Aorta (tissue), 5 donors: Measurements from ENCODE around the gene GRM5. TPM values are rescaled to one million over a fixed set of nuclear protein-coding genes. Genes with fewer than 3 reads are reported as not detected.

Experiments
- ATAC-seq: fragments of 200-7000 bp; cut with Tn5 transposase; one replicate; pipeline ENCODE4 v1.9.1; 2022; ENCODE audit warnings: moderate library complexity; ENCODE audit not compliant: low FRiP score
- DNase-seq, 2 donors: peaks; one replicate each; pipeline ENCODE4 v3.0.0-alpha.2; 2020
- H3K27ac ChIP-seq, 2 donors: one replicate each; pipeline ENCODE4 v1.5.1; 2013; ENCODE audit warnings: low read length in 2 of 2, mild to moderate bottlenecking in 2 of 2, moderate library complexity in 2 of 2, control low read depth in 1 of 2, inconsistent platforms in 1 of 2, low read depth in 1 of 2
- H3K27me3 ChIP-seq, 2 donors: one replicate each; pipeline ENCODE4 v1.6.1; 2013; ENCODE audit warnings: control low read depth in 1 of 2, low read length in 1 of 2, mild to moderate bottlenecking in 1 of 2, moderate library complexity in 1 of 2; ENCODE audit not compliant: insufficient read depth in 2 of 2, control insufficient read depth in 1 of 2
- H3K36me3 ChIP-seq, 2 donors: one replicate each; pipeline ENCODE4 v1.6.1; 2013; ENCODE audit warnings: control low read depth in 1 of 2, low read length in 1 of 2, mild to moderate bottlenecking in 1 of 2; ENCODE audit not compliant: insufficient read depth in 2 of 2, control insufficient read depth in 1 of 2
- H3K4me1 ChIP-seq, 2 donors: one replicate each; pipeline ENCODE4 v1.6.1; 2013; ENCODE audit warnings: low read length in 2 of 2, control low read depth in 1 of 2, mild to moderate bottlenecking in 1 of 2, moderate library complexity in 1 of 2; ENCODE audit not compliant: insufficient read depth in 2 of 2, control insufficient read depth in 1 of 2
- H3K4me3 ChIP-seq, 2 donors: one replicate each; pipeline ENCODE4 v1.5.1; 2013; ENCODE audit warnings: low read length in 2 of 2, control low read depth in 1 of 2, mild to moderate bottlenecking in 1 of 2
- H3K9me3 ChIP-seq: one replicate; pipeline ENCODE4 v1.6.1; 2013; ENCODE audit warnings: mild to moderate bottlenecking, low read length; ENCODE audit not compliant: control insufficient read depth
- WGBS, 2 donors: extraction: QIAGEN DNeasy Blood & Tissue Kit; methylation state at CpG; one replicate each; pipeline ENCODE4 v1.1.7; 2013; 5-methylcytosine and 5-hydroxymethylcytosine counted together
- intact Hi-C, 2 donors: fragments of 100-400 bp; cut with DNase I; formaldehyde crosslinking; loops; one replicate each; pipeline versions ENCODE4 v1.14.2 to v1.15.0; 2022
- polyA plus RNA-seq, 2 donors: library from polyadenylated mRNA; stranded (reverse); fragments of 200-250 nt; gene quantifications; one replicate each; pipeline ENCODE4 v1.2.3, GENCODE V29; 2013
- total RNA-seq, 2 donors: library from RNA; stranded (reverse); fragmentation: NEBNext Ultra II Directional; extraction: Animal tissue kit (Norgen Biotek cat#: 25700); gene quantifications; one replicate each; pipeline ENCODE4 v1.2.1, GENCODE V29; 2021
- donor health status: healthy with polysubstance abuse.
- donor health status: Bipolar disorder and iron deficiency.
- donor health status: DM: no; HTN: no; CAD: no.
- donor health status: DM: no; HTN: no; CAD: no.
- donor health status: DM: yes; HTN: yes; CAD: no.

GRM5 gene
- total and polyA plus RNA-seq, 4 donors: 0.31 to 4.3 (median 3.4) TPM; not detected in 1

DNA sequence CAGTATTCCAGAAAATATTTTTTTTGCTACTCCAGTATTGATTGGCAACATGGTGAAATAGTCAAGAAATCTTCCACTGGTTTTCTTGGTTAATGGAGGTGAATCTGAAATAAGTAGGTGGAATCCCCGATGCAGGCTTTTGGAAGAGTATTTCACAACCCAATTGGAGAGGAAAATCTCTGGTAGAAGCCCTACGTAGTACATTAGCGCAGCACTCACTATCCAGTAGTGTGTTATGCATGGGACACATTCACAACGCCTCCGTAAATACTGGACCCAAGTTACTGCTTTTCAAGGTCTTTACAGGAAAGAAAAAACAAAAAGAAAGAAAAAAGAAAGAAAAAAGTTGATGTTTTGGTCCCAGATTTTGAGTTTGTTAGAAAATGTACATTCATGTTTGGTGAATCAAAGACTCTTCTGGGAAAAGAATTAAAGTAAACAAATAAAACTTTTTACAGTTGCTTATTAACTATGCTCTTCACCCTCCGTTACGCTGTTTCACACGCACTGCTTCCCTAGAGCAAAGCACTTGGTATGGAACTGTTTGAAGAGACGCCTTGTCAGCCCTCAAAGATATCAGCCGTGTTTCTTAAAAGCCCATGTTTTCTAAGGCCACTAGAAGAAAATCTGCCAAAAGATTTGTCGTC, 557.9 kb downstream of the GRM5 start:
- WGBS, 2 donors: 80 to 82% methylated on average over 11 of the region's 11 CpGs
- Histone ChIP-seq H3K27me3 (no peaks in the 10 kb centered on the region), H3K9me3 (no peaks in the 10 kb centered on the region), H3K4me3 (no peak overlapping the region), H3K27ac (no peak overlapping the region), H3K4me1 (no peaks in the 10 kb centered on the region), H3K36me3 (no peaks in the 10 kb centered on the region)
- ATAC-seq: no peak
- no peak for DNase-seq
- intact Hi-C loops: no loop called here

DNA sequence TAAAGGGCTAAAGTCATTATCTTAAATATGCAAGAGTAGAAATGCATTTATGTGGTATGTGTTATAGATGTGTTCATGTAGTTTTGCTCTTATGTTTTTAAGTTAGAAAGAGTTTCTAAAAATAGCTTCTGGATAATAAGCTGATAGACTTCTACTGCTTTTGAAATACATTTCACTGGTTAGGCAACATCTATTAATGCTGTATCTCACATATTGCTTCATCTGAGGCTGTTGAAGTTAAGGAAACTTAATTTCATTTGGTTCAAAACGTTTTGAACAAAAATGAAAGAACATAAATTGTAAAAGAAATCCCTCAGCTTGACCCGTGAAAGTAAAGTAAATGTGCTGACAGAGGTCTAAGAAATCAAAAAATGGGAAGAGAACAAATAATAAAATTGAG, 564.2 kb downstream of the GRM5 start:
- H3K4me3 ChIP-seq: no peak overlapping the region
- H3K27ac ChIP-seq: no peak overlapping the region
- 45 to 59% methylated on average over 2 of the region's 2 CpGs for whole genome bisulfite sequencing, 2 donors
- no peaks in the 10 kb centered on the region for H3K9me3 ChIP-seq
- no peaks in the 10 kb centered on the region for H3K27me3 ChIP-seq
- no peaks in the 10 kb centered on the region for H3K36me3 ChIP-seq
- intact Hi-C loops: no loop called here
- no peak for ATAC-seq
- H3K4me1 ChIP-seq: no peaks in the 10 kb centered on the region
- no peak for DNase-seq

DNA sequence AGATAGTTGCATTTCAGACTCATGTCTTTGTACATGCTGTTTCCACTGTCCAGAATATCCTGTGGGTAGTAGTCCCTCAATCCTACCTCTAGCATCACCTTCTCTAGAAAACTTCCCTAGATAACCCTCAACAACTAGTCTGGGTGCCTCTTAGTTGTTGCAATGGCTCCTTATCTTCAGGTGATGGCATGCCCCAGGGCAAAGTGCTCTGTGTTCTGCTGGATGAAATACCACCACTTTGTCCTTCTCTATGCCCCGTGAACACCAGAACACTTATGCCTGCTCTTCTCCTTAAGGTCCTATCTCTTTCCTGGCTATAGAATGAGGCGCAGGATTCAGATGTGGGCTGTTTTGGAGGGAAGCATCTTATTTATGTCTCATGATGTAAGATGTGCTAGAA, 569.9 kb downstream of the GRM5 start:
- ATAC-seq (no peak), DNase-seq (no peak)
- H3K4me3 ChIP-seq: no peak overlapping the region
- H3K36me3 ChIP-seq: no peaks in the 10 kb centered on the region
- WGBS, 2 donors: 92 to 94% methylated on average over 2 of the region's 2 CpGs
- no peak overlapping the region for H3K27ac ChIP-seq
- H3K27me3 ChIP-seq: no peaks in the 10 kb centered on the region
- H3K9me3 ChIP-seq: no peaks in the 10 kb centered on the region
- intact Hi-C loops: no loop called here
- no peaks in the 10 kb centered on the region for H3K4me1 ChIP-seq

DNA sequence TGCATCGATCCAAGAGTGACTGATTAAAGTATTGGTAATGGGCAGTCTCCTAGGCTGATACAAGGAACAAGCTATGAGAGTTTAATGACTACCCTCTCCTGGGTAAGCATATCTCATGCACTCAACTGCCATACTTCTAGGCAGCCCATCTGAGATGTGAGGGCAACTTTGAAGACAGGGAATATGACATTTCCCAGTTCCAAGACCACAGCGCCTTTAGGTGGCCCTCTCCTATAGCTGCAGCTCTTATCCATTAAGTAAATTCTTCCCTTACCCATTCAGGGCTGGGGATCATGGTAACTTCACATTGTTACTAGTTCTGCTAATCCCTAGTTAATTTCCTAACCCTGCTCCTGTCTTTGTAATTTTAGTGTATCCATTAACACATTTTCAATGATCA, 570.9 kb downstream of the GRM5 start:
- Histone ChIP-seq H3K4me1 (no peaks in the 10 kb centered on the region), H3K27me3 (no peaks in the 10 kb centered on the region), H3K27ac (no peak overlapping the region), H3K9me3 (no peaks in the 10 kb centered on the region), H3K36me3 (no peaks in the 10 kb centered on the region), H3K4me3 (no peak overlapping the region)
- DNase-seq (no peak), ATAC-seq (no peak)
- 91 to 93% methylated on average over 2 of the region's 2 CpGs for WGBS, 2 donors
- intact Hi-C loops: no loop called here

DNA sequence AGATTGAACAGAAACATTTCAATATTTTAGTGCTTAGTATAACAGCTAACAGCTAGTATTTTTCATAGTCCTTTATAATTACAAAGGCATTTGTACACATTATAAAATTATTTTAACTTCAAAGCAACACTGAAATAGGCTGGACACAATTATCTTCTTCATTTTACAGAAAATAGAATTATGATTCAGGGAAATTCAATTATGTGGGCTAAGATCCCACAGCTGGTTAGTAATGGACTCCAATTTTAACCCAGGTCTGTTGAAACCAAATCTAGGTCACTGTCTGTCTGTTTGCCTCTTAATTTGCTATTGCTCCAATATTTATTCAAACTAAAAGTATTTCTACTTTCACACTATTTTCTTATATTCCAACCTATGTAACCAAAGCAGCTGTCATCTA, 574.1 kb downstream of the GRM5 start:
- Histone ChIP-seq H3K9me3 (no peaks in the 10 kb centered on the region), H3K4me1 (no peaks in the 10 kb centered on the region), H3K27ac (no peak overlapping the region), H3K4me3 (no peak overlapping the region), H3K27me3 (no peaks in the 10 kb centered on the region), H3K36me3 (no peaks in the 10 kb centered on the region)
- intact Hi-C loops: no loop called here
- DNase-seq (no peak), ATAC-seq (no peak)

DNA sequence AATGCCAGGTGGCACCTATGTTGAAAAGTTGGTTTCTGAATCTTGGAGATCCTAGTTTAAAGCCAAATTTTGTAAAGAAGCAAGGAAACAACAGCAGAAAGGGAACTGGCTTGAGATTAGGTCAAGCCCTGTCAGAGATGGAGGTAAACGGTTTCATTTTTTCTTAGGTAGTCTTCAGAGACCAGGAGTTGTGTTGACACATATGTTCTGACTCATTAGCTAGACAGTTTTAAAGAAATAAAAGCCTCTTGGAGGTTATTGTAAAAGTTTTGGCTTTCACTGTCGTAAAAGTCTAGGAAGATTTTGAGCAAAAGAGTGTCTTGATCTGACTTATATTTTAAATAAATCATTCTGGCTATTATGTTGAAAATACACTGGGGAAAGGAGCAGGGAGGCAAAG, 576.8 kb downstream of the GRM5 start:
- intact Hi-C loops: no loop called here
- DNase-seq (no peak), ATAC-seq (no peak)
- no peaks in the 10 kb centered on the region for H3K4me1 ChIP-seq
- no peak overlapping the region for H3K27ac ChIP-seq
- WGBS, 2 donors: 71 to 74% methylated on average over 2 of the region's 2 CpGs
- no peaks in the 10 kb centered on the region for H3K36me3 ChIP-seq
- no peak overlapping the region for H3K4me3 ChIP-seq
- H3K9me3 ChIP-seq: no peaks in the 10 kb centered on the region
- H3K27me3 ChIP-seq: no peaks in the 10 kb centered on the region

DNA sequence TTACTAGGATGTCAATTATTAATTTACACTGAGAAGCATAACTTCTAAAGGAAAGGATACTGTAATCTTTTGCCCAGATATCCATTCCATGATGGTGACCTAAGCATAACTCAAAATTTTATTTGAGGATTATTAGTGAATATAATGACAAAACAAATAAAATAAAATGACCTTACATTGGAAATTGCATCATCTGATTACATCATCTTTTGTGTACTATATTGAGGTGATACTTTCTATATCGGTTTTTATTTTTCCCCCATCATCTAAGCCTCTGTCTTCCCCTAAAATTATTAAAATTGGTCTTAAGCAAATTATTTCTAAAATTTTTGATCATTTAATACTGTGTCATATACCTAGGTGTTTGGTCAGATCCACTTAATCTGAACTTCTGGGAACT, 578.1 kb downstream of the GRM5 start:
- Histone ChIP-seq H3K9me3 (no peaks in the 10 kb centered on the region), H3K36me3 (no peaks in the 10 kb centered on the region), H3K4me1 (no peaks in the 10 kb centered on the region), H3K27me3 (no peaks in the 10 kb centered on the region), H3K27ac (no peak overlapping the region), H3K4me3 (no peak overlapping the region)
- DNase-seq: no peak
- intact Hi-C loops: no loop called here
- no peak for ATAC-seq
- 90 to 94% methylated on average over 1 of the region's 1 CpG for WGBS, 2 donors

DNA sequence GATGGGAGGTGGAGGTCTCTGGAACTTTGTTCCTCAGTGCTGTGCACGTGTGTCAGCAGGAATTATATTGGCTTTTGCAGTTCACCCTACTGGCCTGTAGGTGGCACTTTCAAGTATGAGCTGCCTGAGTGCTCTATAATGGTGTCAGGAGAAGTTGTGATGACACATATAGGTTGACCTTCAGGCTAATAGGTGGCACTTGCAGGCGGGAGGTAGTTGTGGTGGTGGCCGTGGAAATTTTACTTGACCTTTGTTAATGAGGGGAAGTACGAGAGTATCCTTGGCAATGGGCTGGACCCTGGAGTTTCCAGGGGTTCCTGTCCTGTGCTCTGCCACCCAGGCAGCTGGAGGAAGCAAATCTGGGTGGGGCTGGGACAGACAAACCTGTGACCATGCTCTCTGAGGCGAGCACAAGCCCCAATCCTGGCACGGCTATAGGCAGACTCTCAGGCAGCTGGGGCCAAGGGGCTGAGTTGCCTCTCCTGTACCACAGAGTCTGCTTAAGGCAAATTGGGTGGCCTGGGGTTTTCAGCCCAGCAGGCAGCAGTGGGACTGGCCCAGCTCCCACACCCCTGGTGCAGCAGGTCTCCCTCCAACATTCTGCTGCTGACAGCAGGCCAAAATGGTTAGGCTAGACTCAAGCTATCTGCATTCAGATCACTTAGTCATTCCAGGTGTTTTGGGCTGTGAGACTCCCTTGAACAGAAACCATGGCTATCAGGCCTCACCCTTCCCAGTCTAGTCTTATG, 580.7 kb downstream of the GRM5 start:
- 84 to 85% methylated on average over 6 of the region's 6 CpGs for WGBS, 2 donors
- Histone ChIP-seq H3K9me3 (no peaks in the 10 kb centered on the region), H3K27me3 (no peaks in the 10 kb centered on the region), H3K27ac (no peak overlapping the region), H3K4me1 (no peaks in the 10 kb centered on the region), H3K4me3 (no peak overlapping the region), H3K36me3 (no peaks in the 10 kb centered on the region)
- intact Hi-C loops: no loop called here
- no peak for DNase-seq
- peak; percentile 72 for ATAC-seq

DNA sequence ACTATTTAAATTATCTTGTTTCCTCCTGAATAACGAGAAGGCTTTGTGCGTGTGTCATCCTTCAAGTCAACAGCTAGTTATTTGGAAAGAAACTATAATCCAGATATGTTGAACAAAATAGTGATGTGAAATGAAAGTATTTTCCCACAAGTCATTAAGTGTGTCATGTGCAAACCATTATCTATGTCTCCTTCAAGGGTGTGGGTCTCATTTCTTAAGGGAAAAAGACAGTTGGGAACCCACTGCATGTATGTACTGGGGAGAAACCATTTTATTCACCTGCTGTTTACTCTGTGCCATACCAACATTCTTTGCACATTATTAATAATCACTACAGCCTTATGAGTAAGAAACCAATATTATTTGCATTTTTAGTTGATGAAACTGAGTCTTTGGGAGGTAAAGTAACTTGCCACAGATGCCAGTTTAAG, 582.9 kb downstream of the GRM5 start:
- DNase-seq: no peak
- ATAC-seq: no peak
- intact Hi-C loops: no loop called here
- Histone ChIP-seq H3K27me3 (no peaks in the 10 kb centered on the region), H3K27ac (no peak overlapping the region), H3K36me3 (no peaks in the 10 kb centered on the region), H3K4me3 (no peak overlapping the region), H3K9me3 (no peaks in the 10 kb centered on the region), H3K4me1 (no peaks in the 10 kb centered on the region)
- WGBS, 2 donors: 92 to 99% methylated on average over 2 of the region's 2 CpGs
